GM19455 (cell line): Measurements from ENCODE around the gene TRIM14.
"Not testable (repeated sequence)": the region's sequence is repeated elsewhere in the genome, so short reads cannot be mapped to it uniquely, and the experiment has no call there.

Source experiments
- ATAC-seq: cut with Tn5 transposase; IDR thresholded peaks from one replicate; pipeline ENCODE4 v1.9.1; 2021; ENCODE audit not compliant: unreplicated experiment

Gene TRIM14

GRCh38 chr9:98085058-98085457, 34.0 kb downstream of the TRIM14 start:
- no peak for ATAC-seq

- no peak for ATAC-seq
Observed at GRCh38 chr9:98084396-98084795, 34.6 kb downstream of the TRIM14 start.

- ATAC-seq = no peak
Observed at GRCh38 chr9:98083566-98084183, 35.3 kb downstream of the TRIM14 start.

- no peak for ATAC-seq
Observed at GRCh38 chr9:98083061-98083501, 35.9 kb downstream of the TRIM14 start.

GRCh38 chr9:98081477-98082219, 37.4 kb downstream of the TRIM14 start:
- no peak for ATAC-seq

- no peak for ATAC-seq
Observed at GRCh38 chr9:98080780-98081179, 38.2 kb downstream of the TRIM14 start.

GRCh38 chr9:98080326-98080725, 38.7 kb downstream of the TRIM14 start:
- ATAC-seq = no peak

GRCh38 chr9:98078895-98079294, 40.1 kb downstream of the TRIM14 start:
- no peak for ATAC-seq

- ATAC-seq = not testable (repeated sequence)
Observed at GRCh38 chr9:98076514-98076890, 42.5 kb downstream of the TRIM14 start.

- no peak for ATAC-seq
Observed at GRCh38 chr9:98075332-98075805, 43.7 kb downstream of the TRIM14 start.

- ATAC-seq = no peak
Observed at GRCh38 chr9:98074115-98074990, 44.7 kb downstream of the TRIM14 start.

- no peak for ATAC-seq
Observed at GRCh38 chr9:98071737-98072136, 47.3 kb downstream of the TRIM14 start.

GRCh38 chr9:98070704-98071103, 48.3 kb downstream of the TRIM14 start:
- ATAC-seq = no peak

- no peak for ATAC-seq
Observed at GRCh38 chr9:98069551-98069950, 49.5 kb downstream of the TRIM14 start.

- ATAC-seq = no peak
Observed at GRCh38 chr9:98067184-98067583, 51.8 kb downstream of the TRIM14 start.

GRCh38 chr9:98066235-98066634, 52.8 kb downstream of the TRIM14 start:
- no peak for ATAC-seq

- ATAC-seq = no peak
Observed at GRCh38 chr9:98064623-98065392, 54.2 kb downstream of the TRIM14 start.

GRCh38 chr9:98062161-98062560, 56.9 kb downstream of the TRIM14 start:
- ATAC-seq = no peak

GRCh38 chr9:98057138-98057799, 61.8 kb downstream of the TRIM14 start:
- no peak for ATAC-seq
